IPS-18c (cell line): Measurements from ENCODE around the gene DYNC1I2.

Experiments
- H3K4me3 ChIP-seq: 2 replicates; pipeline ENCODE4 v1.7.0; 2013; ENCODE audit warnings: low read depth, mild to moderate bottlenecking, low read length, moderate library complexity; ENCODE audit not compliant: insufficient read depth
- H3K9me3 ChIP-seq: one replicate; pipeline ENCODE4 v1.6.1; 2013; ENCODE audit warnings: mild to moderate bottlenecking, low read length, moderate library complexity; ENCODE audit not compliant: control insufficient read depth, insufficient read depth

The DYNC1I2 gene

DNA sequence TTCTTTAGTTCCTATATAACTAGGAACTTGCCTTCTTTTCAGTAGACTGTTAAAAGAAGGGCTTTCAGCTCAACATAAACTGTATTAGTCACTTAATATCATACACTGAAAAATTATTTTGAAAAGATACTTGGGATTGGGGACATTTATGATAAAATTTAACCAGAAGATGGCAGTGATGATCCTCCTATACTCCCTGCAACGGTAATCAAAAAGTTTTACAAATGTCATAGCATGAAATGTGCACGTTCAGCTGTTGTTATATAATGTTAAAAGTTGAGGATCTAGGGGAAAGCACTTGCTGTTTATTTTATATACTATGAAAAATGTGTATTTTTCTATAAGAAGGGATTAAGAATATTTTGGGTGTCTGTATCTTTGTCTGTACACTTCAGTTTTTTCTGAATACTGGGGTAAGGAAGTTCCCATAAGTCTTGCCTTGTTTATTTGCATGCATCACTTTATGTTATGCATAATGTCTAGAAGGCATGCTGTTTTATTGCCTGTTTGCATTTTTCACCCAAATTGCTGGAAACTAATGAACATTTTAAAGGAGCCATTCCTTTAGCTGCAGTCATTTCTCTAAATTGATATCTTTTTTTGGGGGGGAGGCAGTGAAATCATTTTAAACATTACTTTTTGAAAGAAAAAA lies 19.0 kb downstream of the DYNC1I2 start:
- Histone ChIP-seq H3K9me3 (no peaks in the 10 kb centered on the region), H3K4me3 (no peak overlapping the region)

DNA sequence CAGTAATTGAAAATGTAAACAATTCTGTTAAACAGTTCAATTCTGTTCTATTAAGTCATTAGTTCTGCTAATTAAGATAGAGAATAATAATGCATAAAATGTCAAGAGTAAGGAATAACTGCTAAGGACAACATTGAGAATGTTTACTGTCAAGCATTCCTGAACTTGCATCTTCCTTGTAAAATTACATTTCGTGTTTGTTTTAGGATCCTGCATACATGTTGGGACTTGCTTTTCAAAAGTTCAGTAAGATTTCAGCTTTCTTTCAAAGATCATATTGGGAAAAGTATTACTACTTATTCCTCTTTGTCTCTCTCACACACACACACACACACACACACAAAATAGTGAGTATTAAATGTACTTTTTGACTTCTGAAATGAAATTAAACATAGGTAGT lies 20.5 kb downstream of the DYNC1I2 start:
- no peaks in the 10 kb centered on the region for H3K9me3 ChIP-seq
- H3K4me3 ChIP-seq: no peak overlapping the region

- Histone ChIP-seq H3K9me3 (no peaks in the 10 kb centered on the region), H3K4me3 (no peak overlapping the region)
These were observed 21.9 kb downstream of the DYNC1I2 start for GRCh38 chr2:171709011-171709685.

DNA sequence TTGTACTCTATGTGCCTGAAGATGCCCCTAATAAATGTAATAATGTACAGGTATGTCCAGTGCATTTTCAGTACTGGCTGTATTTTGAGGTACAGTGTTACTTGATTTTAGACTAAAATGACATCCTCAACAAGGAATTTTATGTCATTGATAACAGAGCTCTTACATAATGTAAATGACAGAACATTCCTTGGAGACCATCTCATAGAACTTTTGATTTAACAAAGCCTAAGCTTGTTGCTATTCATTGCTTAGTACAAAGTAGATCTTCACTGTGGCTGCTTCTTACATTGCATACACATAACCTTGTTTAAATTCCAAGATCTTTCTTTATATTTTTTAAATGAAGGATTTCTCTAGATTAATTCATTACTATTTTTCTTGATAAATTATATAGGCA lies 24.1 kb downstream of the DYNC1I2 start:
- Histone ChIP-seq H3K9me3 (no peaks in the 10 kb centered on the region), H3K4me3 (no peak overlapping the region)

DNA sequence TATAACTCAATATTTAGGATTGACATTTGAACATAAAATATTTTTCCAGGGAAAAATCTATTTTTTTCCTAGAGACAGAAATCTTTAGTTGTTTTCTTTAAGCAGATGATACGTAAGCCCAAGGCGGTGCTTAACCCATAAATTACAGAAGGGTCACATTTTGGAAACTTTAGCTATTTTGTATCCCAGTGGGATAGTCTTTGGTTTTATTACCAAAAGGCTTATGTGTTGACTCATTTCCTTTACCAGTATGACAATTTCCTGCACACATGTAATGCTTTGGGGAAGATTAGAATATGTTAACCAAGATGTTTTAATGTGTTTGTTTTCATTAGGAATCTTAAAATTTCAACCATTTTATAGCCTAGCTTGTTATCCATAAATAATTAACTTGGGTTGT lies 24.8 kb downstream of the DYNC1I2 start:
- Histone ChIP-seq H3K9me3 (no peaks in the 10 kb centered on the region), H3K4me3 (no peak overlapping the region)

DNA sequence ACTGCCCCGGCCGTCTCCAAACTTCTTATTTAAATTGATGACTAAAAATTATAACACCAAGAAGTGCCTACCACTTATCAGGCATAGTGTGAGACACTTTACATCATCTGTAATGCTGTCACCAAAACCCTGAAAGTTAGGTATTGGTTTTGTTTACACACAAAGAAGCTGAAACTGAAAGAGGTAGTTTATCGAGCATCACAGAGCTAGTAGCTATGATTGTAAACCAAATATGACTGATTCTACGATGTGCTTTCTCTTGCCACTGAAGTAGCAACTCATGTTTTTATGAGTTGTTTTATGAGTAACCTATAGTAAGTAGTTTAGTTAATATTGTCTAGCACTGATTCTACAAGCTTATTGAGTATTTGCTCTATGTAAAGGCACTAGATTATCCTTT lies 31.5 kb downstream of the DYNC1I2 start:
- H3K9me3 ChIP-seq: no peaks in the 10 kb centered on the region
- H3K4me3 ChIP-seq: no peak overlapping the region

GRCh38 chr2:171719660-171720059 lies 32.4 kb downstream of the DYNC1I2 start:
- Histone ChIP-seq H3K9me3 (no peaks in the 10 kb centered on the region), H3K4me3 (no peak overlapping the region)

GRCh38 chr2:171723716-171724683 lies 36.7 kb downstream of the DYNC1I2 start:
- no peak overlapping the region for H3K4me3 ChIP-seq
- H3K9me3 ChIP-seq: no peaks in the 10 kb centered on the region

- H3K9me3 ChIP-seq: no peaks in the 10 kb centered on the region
- H3K4me3 ChIP-seq: no peak overlapping the region
These were observed 39.7 kb downstream of the DYNC1I2 start for GRCh38 chr2:171726847-171727450.

DNA sequence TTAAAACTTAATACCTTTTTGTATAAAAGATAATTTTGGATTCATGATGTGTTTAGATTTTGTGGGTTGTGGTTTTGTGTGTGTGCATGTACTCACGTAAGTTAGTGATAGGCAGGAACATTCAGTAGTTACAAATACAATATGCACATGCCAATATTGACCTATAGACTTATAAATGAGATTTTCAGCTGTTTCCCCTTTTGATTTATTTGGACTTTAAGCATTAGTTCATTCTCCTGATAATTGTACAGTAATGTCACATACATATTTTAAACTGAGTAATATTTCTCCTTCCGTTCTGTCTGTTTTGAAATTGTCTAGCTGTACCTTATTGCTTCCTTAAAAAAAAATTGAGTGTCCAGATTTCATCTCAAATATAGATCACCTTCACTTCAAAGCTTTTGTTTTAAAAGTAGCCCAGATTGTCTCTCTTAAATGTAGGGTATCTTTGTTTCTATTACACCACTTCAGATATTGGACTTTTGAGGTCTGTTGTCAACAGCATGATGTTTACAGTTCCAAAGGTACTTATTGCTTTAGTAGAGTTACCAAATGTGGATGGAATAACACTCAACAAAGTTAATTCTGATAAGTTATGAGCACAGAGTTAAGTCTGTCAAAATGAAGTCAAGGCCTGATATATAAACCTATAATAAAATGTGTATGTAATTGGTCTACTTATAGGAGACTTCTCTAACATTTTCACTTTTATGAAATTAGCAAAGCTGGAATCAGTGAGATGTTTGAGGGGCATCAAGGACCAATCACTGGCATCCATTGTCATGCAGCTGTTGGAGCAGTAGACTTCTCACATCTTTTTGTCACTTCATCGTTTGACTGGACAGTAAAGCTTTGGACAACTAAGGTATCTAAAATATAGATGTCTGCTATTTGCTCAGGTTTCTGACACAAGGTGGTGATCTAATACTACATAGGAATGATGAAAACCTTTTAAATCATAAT lies 42.0 kb downstream of the DYNC1I2 start:
- Histone ChIP-seq H3K4me3 (no peak overlapping the region), H3K9me3 (no peaks in the 10 kb centered on the region)

DNA sequence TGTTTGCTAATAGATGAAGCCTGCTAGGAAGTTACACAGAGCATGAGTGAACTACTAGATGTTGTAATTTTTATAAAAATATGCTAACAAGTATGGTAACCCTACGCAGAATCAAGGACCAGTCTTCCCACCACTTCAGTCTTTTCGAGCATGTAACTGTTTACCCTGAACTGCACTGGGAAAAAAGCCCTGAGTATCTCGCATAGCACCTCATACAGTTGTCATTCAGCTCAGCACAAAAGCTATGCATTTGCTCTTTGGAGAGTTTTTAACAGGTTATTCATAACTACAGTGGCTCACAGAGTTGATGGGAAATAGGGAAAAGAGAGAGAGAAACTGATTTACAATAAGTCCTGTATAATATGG lies 42.7 kb downstream of the DYNC1I2 start:
- Histone ChIP-seq H3K9me3 (no peaks in the 10 kb centered on the region), H3K4me3 (no peak overlapping the region)

DNA sequence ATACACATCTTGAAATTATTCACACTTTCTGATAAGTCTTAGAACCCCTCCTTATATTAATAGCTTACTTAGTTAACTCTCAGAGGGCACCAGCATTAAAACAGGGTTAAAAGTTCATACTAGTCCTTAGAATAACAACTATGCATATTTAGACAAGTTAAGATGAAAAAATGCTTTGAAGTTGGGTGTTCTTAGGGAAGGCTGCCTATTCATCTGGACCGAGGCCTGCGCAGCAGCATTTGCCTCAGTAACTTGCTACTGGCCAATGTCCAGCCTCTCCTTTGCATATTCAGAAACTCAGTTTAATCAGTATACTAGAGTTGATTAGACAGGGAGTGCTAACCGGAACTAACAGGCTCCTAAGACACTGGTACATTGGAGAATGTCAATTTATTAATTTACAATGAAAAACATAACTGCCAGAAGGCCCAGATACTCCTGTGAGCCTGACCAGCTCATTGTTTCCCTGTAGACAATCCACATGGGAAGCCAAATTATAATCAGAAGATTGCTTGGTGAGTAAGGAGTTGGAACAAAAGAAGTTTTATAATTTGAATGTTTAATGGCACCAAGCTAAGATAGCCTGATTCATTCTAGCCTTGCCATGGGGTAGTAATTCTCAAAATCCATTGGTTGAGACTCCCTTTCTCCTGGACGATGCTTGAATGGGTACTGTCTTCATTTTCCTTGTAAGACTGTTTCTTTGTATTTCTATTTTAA lies 48.9 kb downstream of the DYNC1I2 start:
- Histone ChIP-seq H3K9me3 (no peaks in the 10 kb centered on the region), H3K4me3 (no peak overlapping the region)

DNA sequence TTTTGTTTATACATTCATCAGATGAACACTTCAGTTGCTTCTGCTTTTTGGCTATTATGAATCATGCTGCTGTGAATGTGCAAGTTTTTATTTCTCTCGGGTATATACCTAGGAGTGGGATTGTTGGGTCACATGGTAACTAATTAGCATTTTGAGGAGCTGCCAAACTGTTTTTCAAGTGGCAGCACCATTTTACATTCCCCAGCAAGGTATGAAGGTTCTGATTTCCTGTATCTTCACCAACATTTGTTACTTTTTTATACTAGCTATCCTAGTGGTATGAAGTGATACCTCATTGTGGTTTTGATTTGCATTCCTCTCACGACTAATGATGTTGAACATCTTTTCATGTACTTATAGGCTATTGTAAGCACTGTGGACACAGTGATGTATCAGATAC lies 53.9 kb downstream of the DYNC1I2 start:
- Histone ChIP-seq H3K9me3 (no peaks in the 10 kb centered on the region), H3K4me3 (no peak overlapping the region)

- no peak overlapping the region for H3K4me3 ChIP-seq
- H3K9me3 ChIP-seq: no peaks in the 10 kb centered on the region
These were observed 55.5 kb downstream of the DYNC1I2 start for GRCh38 chr2:171742760-171743159.

DNA sequence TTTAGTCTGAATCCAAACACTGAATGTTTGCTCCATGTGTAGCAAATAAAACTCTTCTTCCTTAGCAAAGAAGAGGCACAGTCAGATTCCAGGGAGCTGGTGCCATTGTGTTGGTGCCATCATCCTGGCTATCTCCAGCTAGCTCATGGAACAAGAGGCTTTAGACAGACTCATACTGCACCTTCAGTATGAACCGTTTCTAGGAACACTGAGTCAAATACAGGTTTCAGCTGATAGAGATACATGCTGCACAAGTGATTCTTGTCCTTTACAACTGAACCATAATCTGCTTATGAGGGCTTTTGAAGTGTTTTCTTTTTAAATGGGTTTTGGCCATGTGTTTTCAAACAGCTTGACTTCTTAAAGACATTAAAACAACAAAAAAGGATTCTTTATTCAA lies 57.9 kb downstream of the DYNC1I2 start:
- no peak overlapping the region for H3K4me3 ChIP-seq
- no peaks in the 10 kb centered on the region for H3K9me3 ChIP-seq

DNA sequence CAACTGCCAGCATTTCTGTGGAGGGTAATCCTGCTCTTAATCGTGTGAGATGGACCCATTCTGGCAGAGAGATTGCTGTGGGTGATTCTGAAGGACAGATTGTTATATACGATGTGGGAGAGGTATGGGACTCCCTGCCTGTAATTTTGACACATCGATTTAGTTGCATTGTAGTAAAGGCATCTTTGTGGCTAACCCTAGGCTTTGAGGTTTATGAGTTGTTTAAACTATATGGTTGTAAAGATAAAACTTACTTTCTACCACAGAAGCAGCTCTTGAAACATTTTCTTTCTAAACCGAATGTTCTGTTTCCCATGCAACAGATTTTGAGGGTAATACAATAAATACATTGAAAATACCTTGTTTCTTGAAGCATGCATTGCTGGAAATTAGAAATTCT lies 58.5 kb downstream of the DYNC1I2 start:
- Histone ChIP-seq H3K9me3 (no peaks in the 10 kb centered on the region), H3K4me3 (no peak overlapping the region)
